ENCODE results near the gene MAP3K12. TPM values are rescaled to one million over a fixed set of nuclear protein-coding genes. Genes with fewer than 3 reads are reported as not detected.
A peak's percentile ranks its signal among the peaks of the same experiment; 100 is the strongest.

The MAP3K12 gene
- total and polyA plus RNA-seq, 10 of the 15 experiments (the other 5 are each of a cell fraction or from before 2014, with no cell fraction given), result 0.45 to 14.9 (median 6.9) TPM

- no peak for TF ChIP-seq POU2F2 (IDR thresholded peaks at IDR 0.05; ENCODE audit: borderline replicate concordance, low read depth, low read length)
- TF ChIP-seq E2F8 (IDR thresholded peaks at IDR 0.05; ENCODE audit: low read depth, partially characterized antibody), result no peak
- no peak for TF ChIP-seq KDM1A (IDR thresholded peaks at IDR 0.05; ENCODE audit: borderline replicate concordance)
- no peak for TF ChIP-seq CEBPB (IDR thresholded peaks at IDR 0.05; ENCODE audit: borderline replicate concordance in 1 of 2, low read depth in 2 of 2, low read length in 2 of 2)
- peak; percentile 57; the same call in 1 of the 2 replicates for TF ChIP-seq NR2F1 (conservative IDR thresholded peaks at IDR 0.05)
- TF ChIP-seq KLF5 (IDR thresholded peaks at IDR 0.05; ENCODE audit: partially characterized antibody), result no peak
- peak; percentile 77; the same call in 1 of the 2 replicates for TF ChIP-seq TARDBP (IDR thresholded peaks at IDR 0.05; ENCODE audit: borderline replicate concordance)
- TF ChIP-seq GATAD2B (conservative IDR thresholded peaks at IDR 0.05; ENCODE audit: low read depth), result peak; percentile 96
- no peak for TF ChIP-seq FOXK2 (IDR thresholded peaks at IDR 0.05)
- TF ChIP-seq POLR2AphosphoS5 (IDR thresholded peaks at IDR 0.05; ENCODE audit: low read length), result peak; percentile 74
- peak in 1 of 2 experiments; percentile 51; a peak in 3 of 4 replicates for TF ChIP-seq IKZF2 (IDR thresholded peaks at IDR 0.05)
- TF ChIP-seq KAT2A (conservative IDR thresholded peaks at IDR 0.05; ENCODE audit: control insufficient read depth, low read depth, low read length), result no peak
- TF ChIP-seq MAX (IDR thresholded peaks at IDR 0.05; ENCODE audit: low read depth, low read length), result peak; percentile 44; the same call in 1 of the 2 replicates
- peak; percentile 62 for TF ChIP-seq HCFC1 (IDR thresholded peaks at IDR 0.05; ENCODE audit: low read length)
- TF ChIP-seq HDGF (IDR thresholded peaks at IDR 0.05), result no peak
- TF ChIP-seq ATF3 (IDR thresholded peaks at IDR 0.05; ENCODE audit: borderline replicate concordance, extremely low read depth, low read depth, low read length), result no peak
- TF ChIP-seq NR2C1 (IDR thresholded peaks at IDR 0.05), result peak; percentile 87
- 0 out of 2 replicates have a peak, but pooled peaks have one; percentile 40 for TF ChIP-seq ZNF687 (IDR thresholded peaks at IDR 0.05)
- TF ChIP-seq PAX5 (IDR thresholded peaks at IDR 0.05; ENCODE audit: borderline replicate concordance, low read depth, low read length), result no peak
- peak; percentile 83; the same call in 1 of the 2 replicates for TF ChIP-seq RBBP5 (conservative IDR thresholded peaks at IDR 0.05)
- TF ChIP-seq E2F4 (IDR thresholded peaks at IDR 0.05; ENCODE audit: low read depth, low read length), result no peak
- no peak for TF ChIP-seq STAT3 (IDR thresholded peaks at IDR 0.05; ENCODE audit: low read depth, low read length)
Observed at GRCh38 chr12:53452159-53453077, 46.8 kb downstream of the MAP3K12 start (continued).
